Natural killer cell treated with Interleukin-12 subunit alpha and Interleukin-12 subunit beta and Interleukin-15 and Interleukin-18, amount 100 ng/mL, for 72 hours (primary cell): ENCODE measurements around the gene GLIPR1. TPM values are rescaled to one million over a fixed set of nuclear protein-coding genes. Genes with fewer than 3 reads are reported as not detected.
"Not testable (repeated sequence)": the region's sequence is repeated elsewhere in the genome, so short reads cannot be mapped to it uniquely, and the experiment has no call there.

Source experiments
- ATAC-seq, 2 donors: fragments of 150-1000 bp; cut with Tn5 transposase in 1 of 2; sonication (Bioruptor Pico), chemical (Tn5 transposase) in 1 of 2; 2 replicates each; pipeline ENCODE4 v1.10.0; 2021
- DNase-seq: peaks from one replicate; pipeline ENCODE4 v3.0.0; 2022; ENCODE audit warnings: low spot score
- H3K27ac Mint-ChIP-seq, 2 donors: 1 replicate in 1 of 2; 2 replicates in 1 of 2; pipeline ENCODE4 v1.8.0; 2022; ENCODE audit warnings: mixed read lengths in 2 of 2, mild to moderate bottlenecking in 1 of 2, moderate library complexity in 1 of 2
- H3K27me3 Mint-ChIP-seq, 2 donors: 1 replicate in 1 of 2; 2 replicates in 1 of 2; pipeline ENCODE4 v1.8.0; 2022; ENCODE audit warnings: mixed read lengths in 2 of 2
- H3K36me3 Mint-ChIP-seq: one replicate; pipeline ENCODE4 v1.8.0; 2022; ENCODE audit warnings: mixed read lengths
- H3K4me1 Mint-ChIP-seq, 2 donors: 1 replicate in 1 of 2; 2 replicates in 1 of 2; pipeline ENCODE4 v1.8.0; 2022; ENCODE audit warnings: low read depth in 2 of 2, mixed read lengths in 2 of 2, mild to moderate bottlenecking in 1 of 2
- H3K4me3 Mint-ChIP-seq: one replicate; pipeline ENCODE4 v1.8.0; 2022; ENCODE audit warnings: mixed read lengths
- H3K9me3 Mint-ChIP-seq: 2 replicates; pipeline ENCODE4 v1.8.0; 2022; ENCODE audit warnings: mixed read lengths
- total RNA-seq, 2 donors: library from RNA; stranded (reverse); gene quantifications; one replicate each; pipeline ENCODE4 v1.2.3, GENCODE V29; 2022

The GLIPR1 gene
- total RNA-seq, 2 donors from 2014 or later: 47.1 to 48.3 TPM

- Mint-ChIP-seq H3K36me3 (peaks cover 13% of the 10 kb centered on the region), H3K9me3 (no peaks in the 10 kb centered on the region), H3K4me1 (peaks cover 24 to 29% of the 10 kb centered on the region in 2 donors), H3K27me3 (no peaks in the 10 kb centered on the region), H3K4me3 (peak overlapping the region; percentile 99), H3K27ac (peak overlapping the region; percentile 97 to 100)
- DNase-seq (no peak), ATAC-seq (no peak)
These were observed 29.1 kb downstream of the GLIPR1 start for GRCh38 chr12:75509621-75510020.

- Mint-ChIP-seq H3K4me3 (peak within 1 kb of the TSS; percentile 99), H3K36me3 (peaks cover 5% of the 10 kb centered on the region), H3K27ac (peak within 1 kb of the TSS; percentile 97 to 100), H3K4me1 (peaks cover 24 to 28% of the 10 kb centered on the region in 2 donors), H3K9me3 (no peaks in the 10 kb centered on the region), H3K27me3 (peaks cover 0 to 5% of the 10 kb centered on the region in 2 donors)
- peak; percentile 98 for ATAC-seq
- peak; percentile 93 for DNase-seq
These were observed 30.8 kb downstream of the GLIPR1 start, which contains the start of gene KRR1 for GRCh38 chr12:75511116-75512048. Gene KRR1, minus strand, starts transcription at chr12:75511609. Its CDS starts 12 bp downstream, at chr12:75511597.

GRCh38 chr12:75521224-75521623 lies 40.7 kb downstream of the GLIPR1 start:
- not testable (repeated sequence) for H3K27ac Mint-ChIP-seq, ATAC-seq, H3K9me3 Mint-ChIP-seq, H3K4me1 Mint-ChIP-seq, H3K4me3 Mint-ChIP-seq, DNase-seq
- peaks cover 27 to 29% of the 10 kb centered on the region in 2 donors for H3K27me3 Mint-ChIP-seq
- H3K36me3 Mint-ChIP-seq: peaks cover 11% of the 10 kb centered on the region

GRCh38 chr12:75522124-75522523 lies 41.6 kb downstream of the GLIPR1 start:
- not testable (repeated sequence) for H3K27ac Mint-ChIP-seq, ATAC-seq, DNase-seq, H3K9me3 Mint-ChIP-seq, H3K4me3 Mint-ChIP-seq, H3K4me1 Mint-ChIP-seq
- Mint-ChIP-seq H3K27me3 (peaks cover 35 to 36% of the 10 kb centered on the region in 2 donors), H3K36me3 (peaks cover 11% of the 10 kb centered on the region)

GRCh38 chr12:75525263-75525662 lies 44.7 kb downstream of the GLIPR1 start:
- ATAC-seq: no peak
- peaks cover 11% of the 10 kb centered on the region for H3K36me3 Mint-ChIP-seq
- no peak for DNase-seq
- peaks cover 29 to 43% of the 10 kb centered on the region in 2 donors for H3K27me3 Mint-ChIP-seq
- H3K4me1 Mint-ChIP-seq: peaks cover 10 to 16% of the 10 kb centered on the region in 2 donors
- H3K27ac Mint-ChIP-seq: no peak overlapping the region
- H3K4me3 Mint-ChIP-seq: no peak overlapping the region
- H3K9me3 Mint-ChIP-seq: peaks cover 3% of the 10 kb centered on the region

GRCh38 chr12:75526655-75527511 lies 46.3 kb downstream of the GLIPR1 start:
- ATAC-seq: peak; percentile 59 to 82
- no peaks in the 10 kb centered on the region for H3K9me3 Mint-ChIP-seq

GRCh38 chr12:75528272-75528671 lies 47.7 kb downstream of the GLIPR1 start:
- no peak for DNase-seq

More at GRCh38 chr12:75526655-75527511, 46.3 kb downstream of the GLIPR1 start:
- DNase-seq: no peak
- H3K36me3 Mint-ChIP-seq: peaks cover 6% of the 10 kb centered on the region
- H3K27me3 Mint-ChIP-seq: peaks cover 24 to 28% of the 10 kb centered on the region in 2 donors
- H3K4me3 Mint-ChIP-seq: peak overlapping the region; percentile 22
- peaks cover 10 to 16% of the 10 kb centered on the region in 2 donors for H3K4me1 Mint-ChIP-seq
- peak overlapping the region; percentile 46 to 81 for H3K27ac Mint-ChIP-seq

GRCh38 chr12:75528692-75529091 lies 48.1 kb downstream of the GLIPR1 start:
- H3K36me3 Mint-ChIP-seq: no peaks in the 10 kb centered on the region
- ATAC-seq (no peak), DNase-seq (no peak)
- peaks cover 18 to 20% of the 10 kb centered on the region in 2 donors for H3K27me3 Mint-ChIP-seq
- H3K27ac Mint-ChIP-seq: no peak overlapping the region
- no peak overlapping the region for H3K4me3 Mint-ChIP-seq
- H3K9me3 Mint-ChIP-seq: no peaks in the 10 kb centered on the region
- peaks cover 10 to 16% of the 10 kb centered on the region in 2 donors for H3K4me1 Mint-ChIP-seq

More at GRCh38 chr12:75528272-75528671, 47.7 kb downstream of the GLIPR1 start:
- H3K27ac Mint-ChIP-seq: peak overlapping the region in 1 of 2 donors; percentile 1
- H3K9me3 Mint-ChIP-seq: no peaks in the 10 kb centered on the region
- ATAC-seq: no peak
- no peaks in the 10 kb centered on the region for H3K36me3 Mint-ChIP-seq
- H3K27me3 Mint-ChIP-seq: peaks cover 18 to 20% of the 10 kb centered on the region in 2 donors
- no peak overlapping the region for H3K4me3 Mint-ChIP-seq
- H3K4me1 Mint-ChIP-seq: peaks cover 10 to 16% of the 10 kb centered on the region in 2 donors

GRCh38 chr12:75529316-75529715 lies 48.8 kb downstream of the GLIPR1 start:
- no peak for DNase-seq
- no peak overlapping the region for H3K4me3 Mint-ChIP-seq
- peaks cover 16 to 20% of the 10 kb centered on the region in 2 donors for H3K27me3 Mint-ChIP-seq
- H3K9me3 Mint-ChIP-seq: no peaks in the 10 kb centered on the region
- no peak for ATAC-seq
- H3K4me1 Mint-ChIP-seq: peaks cover 10 to 16% of the 10 kb centered on the region in 2 donors
- no peaks in the 10 kb centered on the region for H3K36me3 Mint-ChIP-seq
- peak overlapping the region in 1 of 2 donors; percentile 19 for H3K27ac Mint-ChIP-seq

- ATAC-seq: no peak
- H3K27ac Mint-ChIP-seq: peak overlapping the region in 1 of 2 donors; percentile 19
These were observed 49.3 kb downstream of the GLIPR1 start for GRCh38 chr12:75529826-75530225.

GRCh38 chr12:75533239-75533638 lies 52.7 kb downstream of the GLIPR1 start:
- Mint-ChIP-seq H3K9me3 (no peaks in the 10 kb centered on the region), H3K27me3 (peaks cover 12 to 13% of the 10 kb centered on the region in 2 donors), H3K4me1 (peaks cover 0 to 1% of the 10 kb centered on the region in 2 donors), H3K36me3 (no peaks in the 10 kb centered on the region), H3K27ac (no peak overlapping the region), H3K4me3 (no peak overlapping the region)
- no peak for ATAC-seq
- no peak for DNase-seq

More at GRCh38 chr12:75529826-75530225, 49.3 kb downstream of the GLIPR1 start:
- Mint-ChIP-seq H3K27me3 (peaks cover 18 to 23% of the 10 kb centered on the region in 2 donors), H3K4me1 (peaks cover 10 to 16% of the 10 kb centered on the region in 2 donors), H3K9me3 (no peaks in the 10 kb centered on the region), H3K36me3 (no peaks in the 10 kb centered on the region), H3K4me3 (no peak overlapping the region)
- no peak for DNase-seq

GRCh38 chr12:75539889-75540288 lies 59.3 kb downstream of the GLIPR1 start:
- Mint-ChIP-seq H3K27me3 (peaks cover 29 to 41% of the 10 kb centered on the region in 2 donors), H3K27ac (no peak overlapping the region), H3K4me3 (no peak overlapping the region), H3K36me3 (no peaks in the 10 kb centered on the region), H3K9me3 (no peaks in the 10 kb centered on the region), H3K4me1 (no peaks in the 10 kb centered on the region)
- DNase-seq (no peak), ATAC-seq (no peak)

- Mint-ChIP-seq H3K36me3 (no peaks in the 10 kb centered on the region), H3K27me3 (peaks cover 31 to 53% of the 10 kb centered on the region in 2 donors), H3K4me3 (no peak overlapping the region), H3K4me1 (no peaks in the 10 kb centered on the region), H3K9me3 (no peaks in the 10 kb centered on the region), H3K27ac (no peak overlapping the region)
- DNase-seq: no peak
- ATAC-seq: no peak
These were observed 62.4 kb downstream of the GLIPR1 start for GRCh38 chr12:75542942-75543341.
